Measurements from ENCODE around the gene KIF21A. TPM values are rescaled to one million over a fixed set of nuclear protein-coding genes. Genes with fewer than 3 reads are reported as not detected.

The KIF21A gene
- total and polyA plus RNA-seq, 8 donors, result 6.3 to 17.3 (median 14.3) TPM

DNA sequence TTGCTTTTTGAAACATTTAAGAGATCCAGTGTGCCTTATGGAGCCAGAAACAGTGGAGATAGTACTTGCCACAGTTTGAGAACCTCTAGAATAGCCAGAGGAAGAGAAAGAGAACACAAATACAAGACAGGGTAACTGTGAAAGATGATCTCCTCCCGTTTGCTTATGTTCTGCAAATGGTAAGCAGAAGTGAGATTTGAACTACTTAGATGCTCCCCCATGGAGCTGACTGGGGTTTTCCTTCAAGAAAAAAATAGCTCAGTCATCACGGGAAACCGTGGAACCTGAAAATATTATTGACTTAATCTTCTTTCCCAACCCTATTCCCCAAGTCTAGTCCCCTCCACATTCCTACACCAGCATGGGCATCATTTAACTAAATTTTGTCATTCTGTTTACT, 87.1 kb downstream of the KIF21A start:
- no peak for FAIRE-seq
- 93 to 94% methylated on average over 3 of the region's 3 CpGs for WGBS, 2 donors
- intact Hi-C loops (cut with DNase I), result no loop called here

DNA sequence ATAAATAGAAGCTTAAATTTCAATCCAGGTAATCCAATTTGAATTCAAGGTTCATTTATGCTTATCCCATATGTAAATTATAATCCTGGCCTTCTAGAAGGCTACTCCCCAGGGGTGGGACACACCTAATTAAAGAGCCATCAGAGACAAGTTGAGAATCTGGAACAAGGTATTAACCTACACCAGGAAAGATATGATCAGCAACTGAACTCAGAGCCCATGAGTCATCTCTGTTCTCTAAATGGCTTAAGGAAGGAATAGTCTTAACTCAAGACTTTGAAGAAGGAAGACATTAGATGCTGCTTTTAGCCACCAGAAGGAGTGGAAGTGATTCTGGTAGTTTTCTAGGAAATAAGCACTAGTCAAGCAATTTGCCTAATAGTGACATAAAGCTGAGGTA, 88.0 kb downstream of the KIF21A start:
- no peak overlapping the region for H3K27ac ChIP-seq
- FAIRE-seq, result no peak
- H3K27me3 ChIP-seq, result no peaks in the 10 kb centered on the region
- no peaks in the 10 kb centered on the region for H3K9me3 ChIP-seq
- TF ChIP-seq, protein P1, sequence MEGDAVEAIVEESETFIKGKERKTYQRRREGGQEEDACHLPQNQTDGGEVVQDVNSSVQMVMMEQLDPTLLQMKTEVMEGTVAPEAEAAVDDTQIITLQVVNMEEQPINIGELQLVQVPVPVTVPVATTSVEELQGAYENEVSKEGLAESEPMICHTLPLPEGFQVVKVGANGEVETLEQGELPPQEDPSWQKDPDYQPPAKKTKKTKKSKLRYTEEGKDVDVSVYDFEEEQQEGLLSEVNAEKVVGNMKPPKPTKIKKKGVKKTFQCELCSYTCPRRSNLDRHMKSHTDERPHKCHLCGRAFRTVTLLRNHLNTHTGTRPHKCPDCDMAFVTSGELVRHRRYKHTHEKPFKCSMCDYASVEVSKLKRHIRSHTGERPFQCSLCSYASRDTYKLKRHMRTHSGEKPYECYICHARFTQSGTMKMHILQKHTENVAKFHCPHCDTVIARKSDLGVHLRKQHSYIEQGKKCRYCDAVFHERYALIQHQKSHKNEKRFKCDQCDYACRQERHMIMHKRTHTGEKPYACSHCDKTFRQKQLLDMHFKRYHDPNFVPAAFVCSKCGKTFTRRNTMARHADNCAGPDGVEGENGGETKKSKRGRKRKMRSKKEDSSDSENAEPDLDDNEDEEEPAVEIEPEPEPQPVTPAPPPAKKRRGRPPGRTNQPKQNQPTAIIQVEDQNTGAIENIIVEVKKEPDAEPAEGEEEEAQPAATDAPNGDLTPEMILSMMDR (IDR thresholded peaks at IDR 0.05), result no peak
- no peak overlapping the region for H3K4me3 ChIP-seq
- intact Hi-C loops (cut with DNase I), result no loop called here
- DNase-seq, result no peak
- peaks cover 0 to 5% (median 0%) of the 10 kb centered on the region in 3 donors for H3K36me3 ChIP-seq
- no peak for ATAC-seq
- no peaks in the 10 kb centered on the region for H3K4me1 ChIP-seq

More for the DNA sequence above, 87.1 kb downstream of the KIF21A start:
- Histone ChIP-seq H3K4me3 (no peak overlapping the region), H3K27ac (no peak overlapping the region), H3K36me3 (peaks cover 0 to 5% (median 0%) of the 10 kb centered on the region in 3 donors), H3K9me3 (no peaks in the 10 kb centered on the region), H3K27me3 (no peaks in the 10 kb centered on the region), H3K4me1 (no peaks in the 10 kb centered on the region)
- TF ChIP-seq, protein P1 (IDR thresholded peaks at IDR 0.05), result no peak
- DNase-seq (no peak), ATAC-seq (no peak)

DNA sequence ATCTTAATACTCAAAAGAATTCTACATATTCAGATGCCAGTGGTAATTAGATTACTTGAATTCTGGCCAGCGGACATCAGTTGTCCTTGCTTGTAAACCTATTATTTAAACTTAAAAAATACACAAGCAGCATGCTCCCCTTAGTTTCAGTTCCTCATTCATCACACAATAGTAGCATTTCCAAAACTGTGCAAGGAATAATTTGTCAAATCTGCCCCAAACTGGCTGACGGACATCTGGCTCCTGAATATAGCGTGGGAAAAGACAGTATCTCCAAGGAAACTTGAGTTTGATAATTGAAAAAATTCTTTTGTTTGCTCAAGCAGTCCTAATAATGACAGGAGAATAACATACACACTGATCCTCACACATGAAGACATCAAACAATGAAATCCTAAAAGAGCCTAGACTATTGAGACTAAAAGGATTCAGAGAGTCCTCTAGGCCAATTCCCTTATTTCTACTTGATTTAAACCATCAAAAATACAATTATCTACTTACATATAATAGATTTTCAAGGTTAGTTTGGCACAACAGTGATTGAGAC, 90.4 kb downstream of the KIF21A start:
- Histone ChIP-seq H3K9me3 (no peaks in the 10 kb centered on the region), H3K27me3 (no peaks in the 10 kb centered on the region), H3K4me3 (no peak overlapping the region), H3K27ac (no peak overlapping the region), H3K4me1 (no peaks in the 10 kb centered on the region), H3K36me3 (peaks cover 0 to 5% (median 0%) of the 10 kb centered on the region in 3 donors)
- 92% methylated on average over 3 of the region's 3 CpGs for WGBS, 2 donors
- no peak for DNase-seq
- TF ChIP-seq, protein P1 (IDR thresholded peaks at IDR 0.05), result no peak
- ATAC-seq, result no peak
- intact Hi-C loops (cut with DNase I), result no loop called here
- FAIRE-seq, result no peak

DNA sequence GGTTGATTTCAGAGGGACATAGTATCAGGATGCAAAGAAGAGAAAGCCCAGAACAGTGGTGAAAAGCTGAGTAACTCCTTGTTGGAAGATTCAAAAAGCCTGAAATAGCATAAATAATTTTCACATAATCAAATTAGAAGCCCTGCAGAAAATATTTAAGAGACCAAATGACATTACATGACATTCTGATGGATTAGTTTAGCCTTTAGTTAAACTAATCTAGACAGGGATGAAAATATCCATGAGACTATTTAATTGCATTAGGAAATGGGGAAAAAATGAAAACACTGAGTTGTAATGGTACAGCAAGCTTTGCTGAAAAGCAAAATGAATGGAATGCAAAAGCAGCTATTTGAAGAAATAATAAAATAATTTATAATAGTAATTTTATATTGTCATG, 91.8 kb downstream of the KIF21A start:
- intact Hi-C loops (cut with DNase I), result no loop called here
- no peak for FAIRE-seq

More for the DNA sequence above, 91.8 kb downstream of the KIF21A start:
- TF ChIP-seq, protein P1 (IDR thresholded peaks at IDR 0.05), result no peak
- H3K4me1 ChIP-seq, result no peaks in the 10 kb centered on the region
- H3K36me3 ChIP-seq, result no peaks in the 10 kb centered on the region
- no peak for ATAC-seq
- no peak for DNase-seq
- H3K27ac ChIP-seq, result no peak overlapping the region
- H3K27me3 ChIP-seq, result no peaks in the 10 kb centered on the region
- H3K4me3 ChIP-seq, result no peak overlapping the region
- no peaks in the 10 kb centered on the region for H3K9me3 ChIP-seq
